ENCODE data around the gene TGFBR3.

The TGFBR3 gene

DNA sequence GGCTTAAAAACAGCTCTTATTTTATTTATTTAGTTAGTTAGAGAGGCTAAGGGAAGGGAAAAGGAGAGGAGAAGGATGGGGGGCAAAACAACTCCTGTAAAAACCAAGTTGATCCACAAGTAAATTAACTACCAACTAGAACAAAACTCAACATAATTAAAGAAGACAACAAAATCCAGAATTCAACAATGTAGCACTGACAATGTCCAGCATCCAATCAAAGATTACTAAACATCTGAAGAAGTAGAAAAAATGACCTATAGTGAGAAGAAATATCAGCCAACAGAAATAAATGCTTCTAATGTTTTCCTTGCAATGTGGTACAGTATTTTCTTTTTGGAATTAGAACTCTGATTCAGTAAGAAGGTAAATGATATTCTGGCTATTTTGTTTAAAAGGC is 225.2 kb downstream of the TGFBR3 start:
- Histone ChIP-seq H3K4me3 (ENCODE audit: low read depth, low read length) (no peak overlapping the region), H3K27ac (ENCODE audit: extremely low read depth, low read depth, low read length) (no peak overlapping the region), H3K9me3 (ENCODE audit: control insufficient read depth, insufficient read depth, low read depth, low read length) (no peaks in the 10 kb centered on the region), H3K36me3 (ENCODE audit: control insufficient read depth in 2 of 2, insufficient read depth in 1 of 2, low read length in 2 of 2) (no peaks in the 10 kb centered on the region), H3K4me1 (ENCODE audit: control insufficient read depth, insufficient read depth, low read length) (no peaks in the 10 kb centered on the region)
- TF ChIP-seq SETDB1 (IDR thresholded peaks at IDR 0.05; ENCODE audit: insufficient read length, low read length): peak; percentile 59
- TF ChIP-seq ZNF174 (tag by site-specific recombination; IDR thresholded peaks at IDR 0.05): no peak
- TF ChIP-seq, protein P1, sequence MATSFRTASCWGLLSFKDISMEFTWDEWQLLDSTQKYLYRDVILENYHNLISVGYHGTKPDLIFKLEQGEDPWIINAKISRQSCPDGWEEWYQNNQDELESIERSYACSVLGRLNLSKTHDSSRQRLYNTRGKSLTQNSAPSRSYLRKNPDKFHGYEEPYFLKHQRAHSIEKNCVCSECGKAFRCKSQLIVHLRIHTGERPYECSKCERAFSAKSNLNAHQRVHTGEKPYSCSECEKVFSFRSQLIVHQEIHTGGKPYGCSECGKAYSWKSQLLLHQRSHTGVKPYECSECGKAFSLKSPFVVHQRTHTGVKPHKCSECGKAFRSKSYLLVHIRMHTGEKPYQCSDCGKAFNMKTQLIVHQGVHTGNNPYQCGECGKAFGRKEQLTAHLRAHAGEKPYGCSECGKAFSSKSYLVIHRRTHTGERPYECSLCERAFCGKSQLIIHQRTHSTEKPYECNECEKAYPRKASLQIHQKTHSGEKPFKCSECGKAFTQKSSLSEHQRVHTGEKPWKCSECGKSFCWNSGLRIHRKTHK (tag by site-specific recombination; IDR thresholded peaks at IDR 0.05): peak; percentile 100
- TF ChIP-seq OVOL3 (tag by site-specific recombination; IDR thresholded peaks at IDR 0.05): no peak
- TF ChIP-seq, protein P2, sequence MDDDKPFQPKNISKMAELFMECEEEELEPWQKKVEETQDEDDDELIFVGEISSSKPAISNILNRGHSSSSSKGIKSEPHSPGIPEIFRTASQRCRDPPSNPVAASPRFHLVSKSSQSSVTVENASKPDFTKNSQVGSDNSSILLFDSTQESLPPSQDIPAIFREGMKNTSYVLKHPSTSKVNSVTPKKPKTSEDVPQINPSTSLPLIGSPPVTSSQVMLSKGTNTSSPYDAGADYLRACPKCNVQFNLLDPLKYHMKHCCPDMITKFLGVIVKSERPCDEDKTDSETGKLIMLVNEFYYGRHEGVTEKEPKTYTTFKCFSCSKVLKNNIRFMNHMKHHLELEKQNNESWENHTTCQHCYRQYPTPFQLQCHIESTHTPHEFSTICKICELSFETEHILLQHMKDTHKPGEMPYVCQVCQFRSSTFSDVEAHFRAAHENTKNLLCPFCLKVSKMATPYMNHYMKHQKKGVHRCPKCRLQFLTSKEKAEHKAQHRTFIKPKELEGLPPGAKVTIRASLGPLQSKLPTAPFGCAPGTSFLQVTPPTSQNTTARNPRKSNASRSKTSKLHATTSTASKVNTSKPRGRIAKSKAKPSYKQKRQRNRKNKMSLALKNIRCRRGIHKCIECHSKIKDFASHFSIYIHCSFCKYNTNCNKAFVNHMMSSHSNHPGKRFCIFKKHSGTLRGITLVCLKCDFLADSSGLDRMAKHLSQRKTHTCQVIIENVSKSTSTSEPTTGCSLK (tag by site-specific recombination; IDR thresholded peaks at IDR 0.05): no peak
- CTCF ChIA-PET: interaction anchor here (0.6 kb wide), 1 partner anchor 103 kb away, joined by 3 read pairs; no protein-coding TSS in a partner anchor
- POLR2A ChIA-PET: no interaction called here

DNA sequence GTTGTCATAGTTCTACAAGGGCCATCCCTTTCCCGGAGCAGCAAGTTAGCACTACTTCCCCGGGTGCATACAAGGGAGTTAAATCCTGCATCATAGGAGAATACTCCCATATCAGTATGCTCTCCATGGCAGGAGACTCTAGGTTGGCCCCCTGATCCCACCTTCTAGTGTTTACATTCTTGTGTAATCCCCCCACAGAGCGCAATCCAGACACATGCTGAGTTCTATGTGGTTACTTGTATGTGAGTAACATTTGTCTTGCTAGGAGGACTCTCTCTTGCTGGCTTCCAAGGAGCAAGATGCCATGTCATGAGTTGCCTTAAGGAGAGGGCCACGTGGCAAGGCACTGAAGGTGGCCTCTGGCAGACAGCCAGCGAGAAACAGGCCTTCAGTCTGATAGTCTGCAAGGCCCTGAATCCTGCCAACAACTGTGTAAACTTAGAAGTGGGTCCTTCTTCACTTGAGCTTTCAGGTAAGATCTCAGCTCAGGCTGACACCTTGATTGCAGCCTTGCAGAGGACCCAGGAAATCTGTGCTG is 230.0 kb downstream of the TGFBR3 start:
- CTCF ChIA-PET: no interaction called here
- TF ChIP-seq ZNF302 (tag by site-specific recombination; IDR thresholded peaks at IDR 0.05; ENCODE audit: low read depth): no peak
- peak; percentile 84 for TF ChIP-seq ZIC2 (tag by site-specific recombination; IDR thresholded peaks at IDR 0.05)
- TF ChIP-seq, protein P3, sequence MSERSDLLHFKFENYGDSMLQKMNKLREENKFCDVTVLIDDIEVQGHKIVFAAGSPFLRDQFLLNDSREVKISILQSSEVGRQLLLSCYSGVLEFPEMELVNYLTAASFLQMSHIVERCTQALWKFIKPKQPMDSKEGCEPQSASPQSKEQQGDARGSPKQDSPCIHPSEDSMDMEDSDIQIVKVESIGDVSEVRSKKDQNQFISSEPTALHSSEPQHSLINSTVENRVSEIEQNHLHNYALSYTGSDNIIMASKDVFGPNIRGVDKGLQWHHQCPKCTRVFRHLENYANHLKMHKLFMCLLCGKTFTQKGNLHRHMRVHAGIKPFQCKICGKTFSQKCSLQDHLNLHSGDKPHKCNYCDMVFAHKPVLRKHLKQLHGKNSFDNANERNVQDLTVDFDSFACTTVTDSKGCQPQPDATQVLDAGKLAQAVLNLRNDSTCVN (tag by site-specific recombination; optimal IDR thresholded peaks at IDR 0.05): no peak
- TF ChIP-seq ZNF585B (tag by site-specific recombination; IDR thresholded peaks at IDR 0.05): no peak
- H3K36me3 ChIP-seq (ENCODE audit: control insufficient read depth in 2 of 2, insufficient read depth in 1 of 2, low read length in 2 of 2): no peaks in the 10 kb centered on the region
- POLR2A ChIA-PET: no interaction called here
- no peak overlapping the region for H3K27ac ChIP-seq (ENCODE audit: extremely low read depth, low read depth, low read length)
- no peaks in the 10 kb centered on the region for H3K4me1 ChIP-seq (ENCODE audit: control insufficient read depth, insufficient read depth, low read length)
- no peak overlapping the region for H3K4me3 ChIP-seq (ENCODE audit: low read depth, low read length)
- H3K9me3 ChIP-seq (ENCODE audit: control insufficient read depth, insufficient read depth, low read depth, low read length): no peaks in the 10 kb centered on the region

DNA sequence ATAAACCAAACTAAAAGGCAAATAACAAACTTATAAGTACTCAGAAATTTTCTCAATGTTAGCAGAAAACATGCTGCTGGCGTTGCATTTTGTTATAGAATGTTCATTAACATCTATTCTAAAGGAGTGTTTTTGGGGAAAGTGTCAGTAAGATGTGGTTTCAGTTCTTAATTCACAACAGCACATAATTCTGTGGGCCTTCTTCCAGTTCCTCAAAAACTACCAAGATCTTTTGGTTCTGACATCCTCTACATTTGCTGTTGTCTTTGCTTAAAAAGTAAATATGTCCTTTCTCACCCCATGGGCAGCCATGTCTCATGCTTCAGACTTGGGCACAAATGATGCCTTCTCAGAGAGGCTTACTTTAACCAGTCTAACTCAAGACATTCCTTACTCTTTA is 232.8 kb downstream of the TGFBR3 start:
- Histone ChIP-seq H3K4me3 (ENCODE audit: low read depth, low read length) (no peak overlapping the region), H3K4me1 (ENCODE audit: control insufficient read depth, insufficient read depth, low read length) (no peaks in the 10 kb centered on the region), H3K27ac (ENCODE audit: extremely low read depth, low read depth, low read length) (no peak overlapping the region), H3K36me3 (ENCODE audit: control insufficient read depth in 2 of 2, insufficient read depth in 1 of 2, low read length in 2 of 2) (no peaks in the 10 kb centered on the region), H3K9me3 (ENCODE audit: control insufficient read depth, insufficient read depth, low read depth, low read length) (no peaks in the 10 kb centered on the region)
- ChIA-PET POLR2A (no interaction called here), CTCF (no interaction called here)
- no peak for TF ChIP-seq ZNF426 (tag by site-specific recombination; IDR thresholded peaks at IDR 0.05)
- no peak for TF ChIP-seq ZNF626 (tag by site-specific recombination; IDR thresholded peaks at IDR 0.05)
- TF ChIP-seq TRIM28 (IDR thresholded peaks at IDR 0.05; ENCODE audit: borderline replicate concordance, low read length): no peak
- TF ChIP-seq KLF8 (tag by site-specific recombination; IDR thresholded peaks at IDR 0.05): no peak
- TF ChIP-seq, protein P4, sequence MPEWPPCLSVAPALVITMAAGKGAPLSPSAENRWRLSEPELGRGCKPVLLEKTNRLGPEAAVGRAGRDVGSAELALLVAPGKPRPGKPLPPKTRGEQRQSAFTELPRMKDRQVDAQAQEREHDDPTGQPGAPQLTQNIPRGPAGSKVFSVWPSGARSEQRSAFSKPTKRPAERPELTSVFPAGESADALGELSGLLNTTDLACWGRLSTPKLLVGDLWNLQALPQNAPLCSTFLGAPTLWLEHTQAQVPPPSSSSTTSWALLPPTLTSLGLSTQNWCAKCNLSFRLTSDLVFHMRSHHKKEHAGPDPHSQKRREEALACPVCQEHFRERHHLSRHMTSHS (tag by site-specific recombination; IDR thresholded peaks at IDR 0.05): no peak
- TF ChIP-seq ZNF747 (tag by site-specific recombination; IDR thresholded peaks at IDR 0.05): no peak
- TF ChIP-seq, protein P5, sequence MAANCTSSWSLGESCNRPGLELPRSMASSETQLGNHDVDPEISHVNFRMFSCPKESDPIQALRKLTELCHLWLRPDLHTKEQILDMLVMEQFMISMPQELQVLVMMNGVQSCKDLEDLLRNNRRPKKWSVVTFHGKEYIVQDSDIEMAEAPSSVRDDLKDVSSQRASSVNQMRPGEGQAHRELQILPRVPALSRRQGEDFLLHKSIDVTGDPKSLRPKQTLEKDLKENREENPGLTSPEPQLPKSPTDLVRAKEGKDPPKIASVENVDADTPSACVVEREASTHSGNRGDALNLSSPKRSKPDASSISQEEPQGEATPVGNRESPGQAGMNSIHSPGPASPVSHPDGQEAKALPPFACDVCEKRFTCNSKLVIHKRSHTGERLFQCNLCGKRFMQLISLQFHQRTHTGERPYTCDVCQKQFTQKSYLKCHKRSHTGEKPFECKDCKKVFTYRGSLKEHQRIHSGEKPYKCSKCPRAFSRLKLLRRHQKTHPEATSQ (tag by site-specific recombination; IDR thresholded peaks at IDR 0.05): no peak
- no peak for TF ChIP-seq ZNF560 (tag by site-specific recombination; IDR thresholded peaks at IDR 0.05; ENCODE audit: borderline replicate concordance)
- no peak for TF ChIP-seq ZNF530 (tag by site-specific recombination; IDR thresholded peaks at IDR 0.05; ENCODE audit: low read depth)
- TF ChIP-seq ZSCAN23 (tag by site-specific recombination; IDR thresholded peaks at IDR 0.05): no peak
- TF ChIP-seq, protein P6, sequence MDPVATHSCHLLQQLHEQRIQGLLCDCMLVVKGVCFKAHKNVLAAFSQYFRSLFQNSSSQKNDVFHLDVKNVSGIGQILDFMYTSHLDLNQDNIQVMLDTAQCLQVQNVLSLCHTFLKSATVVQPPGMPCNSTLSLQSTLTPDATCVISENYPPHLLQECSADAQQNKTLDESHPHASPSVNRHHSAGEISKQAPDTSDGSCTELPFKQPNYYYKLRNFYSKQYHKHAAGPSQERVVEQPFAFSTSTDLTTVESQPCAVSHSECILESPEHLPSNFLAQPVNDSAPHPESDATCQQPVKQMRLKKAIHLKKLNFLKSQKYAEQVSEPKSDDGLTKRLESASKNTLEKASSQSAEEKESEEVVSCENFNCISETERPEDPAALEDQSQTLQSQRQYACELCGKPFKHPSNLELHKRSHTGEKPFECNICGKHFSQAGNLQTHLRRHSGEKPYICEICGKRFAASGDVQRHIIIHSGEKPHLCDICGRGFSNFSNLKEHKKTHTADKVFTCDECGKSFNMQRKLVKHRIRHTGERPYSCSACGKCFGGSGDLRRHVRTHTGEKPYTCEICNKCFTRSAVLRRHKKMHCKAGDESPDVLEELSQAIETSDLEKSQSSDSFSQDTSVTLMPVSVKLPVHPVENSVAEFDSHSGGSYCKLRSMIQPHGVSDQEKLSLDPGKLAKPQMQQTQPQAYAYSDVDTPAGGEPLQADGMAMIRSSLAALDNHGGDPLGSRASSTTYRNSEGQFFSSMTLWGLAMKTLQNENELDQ (tag by site-specific recombination; IDR thresholded peaks at IDR 0.05; ENCODE audit: low read depth): no peak
- TF ChIP-seq ZNF169 (tag by site-specific recombination; IDR thresholded peaks at IDR 0.05): no peak
